GM12892 (cell line): ENCODE measurements around the gene LHX4.

ENCODE experiments used
- POLR2A ChIP-seq: IDR thresholded peaks from 2 replicates; pipeline ENCODE4 v1.6.1; 2011; ENCODE audit warnings: low read depth, low read length, control low read depth
- POLR2AphosphoS5 ChIP-seq: IDR thresholded peaks from 2 replicates; pipeline ENCODE4 v1.6.1; 2011; ENCODE audit warnings: low read depth, low read length, control low read depth
- TAF1 ChIP-seq: IDR thresholded peaks from 2 replicates; pipeline ENCODE4 v1.6.1; 2011; ENCODE audit warnings: low read depth, mild to moderate bottlenecking, control low read depth, low read length, borderline replicate concordance

DNA sequence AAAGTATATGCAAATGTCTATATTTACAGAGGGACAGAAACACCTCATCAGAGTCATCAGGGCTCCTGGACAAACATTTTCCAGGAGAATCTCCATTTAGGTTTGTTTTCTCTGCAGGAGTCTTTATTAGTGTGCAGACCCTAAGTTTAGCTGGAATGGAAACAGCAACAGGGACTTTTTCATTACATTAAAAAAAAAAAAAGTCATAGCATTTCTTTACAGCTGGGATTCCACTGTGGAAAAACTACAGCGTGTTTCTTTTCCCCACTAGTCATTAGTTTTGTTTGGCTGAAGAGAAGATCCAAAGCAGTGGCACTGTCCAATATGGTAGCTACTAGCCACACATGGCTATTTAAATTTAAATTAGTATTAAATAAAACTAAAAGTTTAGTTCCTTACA, 49.6 kb downstream of the LHX4 start:
- TF ChIP-seq POLR2A = no peak
- no peak for TF ChIP-seq TAF1
- TF ChIP-seq POLR2AphosphoS5 = no peak
